ENCODE data around the gene POLN. TPM values are rescaled to one million over a fixed set of nuclear protein-coding genes. Genes with fewer than 3 reads are reported as not detected.

POLN gene
- total RNA-seq, 2 experiments from 2014 or later = 4.0 to 4.4 TPM

DNA sequence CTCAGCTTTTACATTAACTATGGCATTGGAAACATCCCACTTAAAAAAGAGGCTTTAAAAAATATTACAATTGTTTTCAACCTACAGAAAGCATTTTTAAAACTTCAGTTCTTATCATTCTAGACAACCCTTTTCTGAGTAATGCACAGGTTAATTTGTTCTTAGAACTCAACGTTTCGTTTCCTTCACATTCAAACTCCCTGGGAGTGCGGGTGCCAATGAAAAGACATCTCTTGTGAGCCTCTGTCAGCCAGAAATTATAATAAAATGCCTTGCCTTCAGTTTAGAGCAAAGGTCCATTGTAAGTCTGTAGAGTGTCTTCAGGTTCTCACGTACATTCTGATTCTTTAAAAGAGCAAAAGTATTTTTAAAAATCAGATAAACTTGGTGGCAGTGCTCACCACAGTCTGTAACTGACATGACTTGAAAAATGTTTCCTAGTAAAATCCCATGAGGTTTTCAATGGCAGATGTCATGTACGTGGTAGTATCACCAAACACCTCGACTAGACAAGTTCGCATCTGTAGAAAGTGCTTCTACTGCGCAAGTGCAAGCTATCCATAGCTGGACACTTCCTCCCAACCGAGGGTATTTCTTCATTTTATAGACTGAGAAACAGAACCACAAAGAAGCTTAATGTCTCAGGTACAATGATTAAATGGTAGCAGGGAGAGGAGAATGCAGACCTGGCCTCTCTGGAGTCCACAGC is 65.8 kb downstream of the POLN start:
- CTCF ChIA-PET (ENCODE audit: unreplicated experiment) = no interaction called here
- intact Hi-C loops (cut with micrococcal nuclease; ENCODE audit: unreplicated experiment) = no loop called here

DNA sequence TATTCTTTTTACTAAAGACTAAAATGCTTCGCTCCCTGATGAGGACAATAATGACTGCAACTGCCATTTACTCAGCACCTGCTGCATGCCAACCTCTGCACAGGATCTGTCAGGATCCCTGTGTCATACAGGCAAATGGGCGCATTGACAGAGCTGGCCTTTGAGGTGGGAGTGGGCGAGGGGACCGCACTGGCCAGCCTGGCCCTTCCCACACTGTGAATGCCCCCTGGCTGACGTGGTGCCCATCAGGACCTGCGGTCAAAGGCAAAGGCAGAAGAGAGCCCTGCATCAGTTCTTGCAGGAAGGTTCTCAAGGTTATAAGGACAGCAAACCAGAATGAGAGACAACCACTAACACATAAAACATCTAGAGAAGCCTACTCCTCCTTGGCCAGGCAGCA is 67.9 kb downstream of the POLN start:
- Histone ChIP-seq H3K9me3 (ENCODE audit: low read length) (no peaks in the 10 kb centered on the region), H2AFZ (ENCODE audit: low read length) (no peak overlapping the region), H3K36me3 (ENCODE audit: insufficient read depth, low read length) (no peaks in the 10 kb centered on the region), H3K79me2 (ENCODE audit: insufficient read depth, low read depth, low read length) (no peaks in the 10 kb centered on the region), H3K4me2 (ENCODE audit: low read length) (no peak overlapping the region), H3K4me1 (ENCODE audit: insufficient read depth, low read length, poor library complexity, severe bottlenecking) (no peaks in the 10 kb centered on the region), H4K20me1 (ENCODE audit: insufficient read depth, low read length) (no peaks in the 10 kb centered on the region), H3K27ac (ENCODE audit: low read depth, low read length, poor library complexity, severe bottlenecking) (no peak overlapping the region), H3K4me3 (ENCODE audit: low read depth, low read length, poor library complexity, severe bottlenecking) (no peak overlapping the region), H3K9me2 (ENCODE audit: insufficient read depth, low read length) (no peaks in the 10 kb centered on the region)
- no TSS peak for BruUV-seq (replicated peaks)
- intact Hi-C loops (cut with micrococcal nuclease; ENCODE audit: unreplicated experiment) = no loop called here
- CTCF ChIA-PET (ENCODE audit: unreplicated experiment) = no interaction called here
- TF ChIP-seq, protein P1, sequence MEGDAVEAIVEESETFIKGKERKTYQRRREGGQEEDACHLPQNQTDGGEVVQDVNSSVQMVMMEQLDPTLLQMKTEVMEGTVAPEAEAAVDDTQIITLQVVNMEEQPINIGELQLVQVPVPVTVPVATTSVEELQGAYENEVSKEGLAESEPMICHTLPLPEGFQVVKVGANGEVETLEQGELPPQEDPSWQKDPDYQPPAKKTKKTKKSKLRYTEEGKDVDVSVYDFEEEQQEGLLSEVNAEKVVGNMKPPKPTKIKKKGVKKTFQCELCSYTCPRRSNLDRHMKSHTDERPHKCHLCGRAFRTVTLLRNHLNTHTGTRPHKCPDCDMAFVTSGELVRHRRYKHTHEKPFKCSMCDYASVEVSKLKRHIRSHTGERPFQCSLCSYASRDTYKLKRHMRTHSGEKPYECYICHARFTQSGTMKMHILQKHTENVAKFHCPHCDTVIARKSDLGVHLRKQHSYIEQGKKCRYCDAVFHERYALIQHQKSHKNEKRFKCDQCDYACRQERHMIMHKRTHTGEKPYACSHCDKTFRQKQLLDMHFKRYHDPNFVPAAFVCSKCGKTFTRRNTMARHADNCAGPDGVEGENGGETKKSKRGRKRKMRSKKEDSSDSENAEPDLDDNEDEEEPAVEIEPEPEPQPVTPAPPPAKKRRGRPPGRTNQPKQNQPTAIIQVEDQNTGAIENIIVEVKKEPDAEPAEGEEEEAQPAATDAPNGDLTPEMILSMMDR (conservative IDR thresholded peaks at IDR 0.05; ENCODE audit: low read length) = no peak
- no peak for TF ChIP-seq EZH2phosphoT487 (IDR thresholded peaks at IDR 0.05; ENCODE audit: borderline replicate concordance, low read depth, low read length)
- POLR2A ChIA-PET = interaction anchor here (1.0 kb wide), 1 partner anchor 20 kb away, joined by 4 read pairs; no protein-coding TSS in a partner anchor
- no peak for DNase-seq (ENCODE audit: low spot score)

More for the DNA sequence above, 65.8 kb downstream of the POLN start:
- no peak overlapping the region for H3K27ac ChIP-seq (ENCODE audit: low read depth, low read length, poor library complexity, severe bottlenecking)
- H3K4me3 ChIP-seq (ENCODE audit: low read depth, low read length, poor library complexity, severe bottlenecking) = no peak overlapping the region
- H3K9me3 ChIP-seq (ENCODE audit: low read length) = no peaks in the 10 kb centered on the region
- H3K4me1 ChIP-seq (ENCODE audit: insufficient read depth, low read length, poor library complexity, severe bottlenecking) = no peaks in the 10 kb centered on the region
- H3K36me3 ChIP-seq (ENCODE audit: insufficient read depth, low read length) = no peaks in the 10 kb centered on the region
- no peaks in the 10 kb centered on the region for H4K20me1 ChIP-seq (ENCODE audit: insufficient read depth, low read length)
- H3K79me2 ChIP-seq (ENCODE audit: insufficient read depth, low read depth, low read length) = no peaks in the 10 kb centered on the region
- no peak overlapping the region for H2AFZ ChIP-seq (ENCODE audit: low read length)
- H3K9me2 ChIP-seq (ENCODE audit: insufficient read depth, low read length) = no peaks in the 10 kb centered on the region
- no peak overlapping the region for H3K4me2 ChIP-seq (ENCODE audit: low read length)
- TF ChIP-seq, protein P1 (conservative IDR thresholded peaks at IDR 0.05; ENCODE audit: low read length) = no peak
- TF ChIP-seq EZH2phosphoT487 (IDR thresholded peaks at IDR 0.05; ENCODE audit: borderline replicate concordance, low read depth, low read length) = no peak
- DNase-seq (ENCODE audit: low spot score) = no peak
- no TSS peak for BruUV-seq (replicated peaks)
- POLR2A ChIA-PET = interaction anchor here (0.5 kb wide), 1 partner anchor 61 kb away, joined by 6 read pairs; no protein-coding TSS in a partner anchor

DNA sequence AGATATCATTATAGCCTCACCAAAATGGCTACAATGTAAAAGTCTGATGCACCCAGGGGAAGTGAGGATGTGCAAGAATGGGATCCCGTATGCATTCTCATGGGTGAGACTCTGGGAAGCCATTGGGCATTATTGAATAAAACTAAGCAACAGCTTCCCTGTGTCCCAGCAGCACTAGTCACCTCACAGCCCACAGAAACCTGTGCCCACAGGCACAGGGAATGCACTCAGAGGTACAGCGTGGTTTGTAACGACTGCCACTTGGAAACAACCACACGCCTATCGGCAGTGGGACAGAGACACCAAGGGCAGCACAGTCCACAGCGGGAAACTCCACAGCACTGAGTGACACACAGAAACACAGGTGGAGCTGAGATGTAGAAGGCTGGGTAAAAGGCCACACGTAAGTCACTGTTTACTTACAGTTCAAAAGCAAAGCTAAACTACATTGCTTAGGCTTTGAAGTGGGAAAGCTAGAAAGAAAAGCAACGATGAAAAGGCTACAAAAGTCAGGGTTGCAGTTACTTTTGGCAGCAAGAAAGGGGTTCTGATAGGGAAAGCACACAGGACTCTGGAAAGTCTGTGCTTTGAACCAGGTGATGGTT is 69.2 kb downstream of the POLN start:
- no peaks in the 10 kb centered on the region for H3K9me2 ChIP-seq (ENCODE audit: insufficient read depth, low read length)
- no peak for DNase-seq (ENCODE audit: low spot score)
- H3K4me2 ChIP-seq (ENCODE audit: low read length) = no peak overlapping the region
- no TSS peak for BruUV-seq (replicated peaks)
- no peak for TF ChIP-seq EZH2phosphoT487 (IDR thresholded peaks at IDR 0.05; ENCODE audit: borderline replicate concordance, low read depth, low read length)
- TF ChIP-seq, protein P1 (conservative IDR thresholded peaks at IDR 0.05; ENCODE audit: low read length) = no peak
- no peaks in the 10 kb centered on the region for H4K20me1 ChIP-seq (ENCODE audit: insufficient read depth, low read length)
- CTCF ChIA-PET (ENCODE audit: unreplicated experiment) = interaction anchor here (0.6 kb wide), 1 partner anchor 142 kb away, joined by 3 read pairs; no protein-coding TSS in a partner anchor
- no peak overlapping the region for H3K27ac ChIP-seq (ENCODE audit: low read depth, low read length, poor library complexity, severe bottlenecking)
- H3K79me2 ChIP-seq (ENCODE audit: insufficient read depth, low read depth, low read length) = no peaks in the 10 kb centered on the region
- no peak overlapping the region for H2AFZ ChIP-seq (ENCODE audit: low read length)
- POLR2A ChIA-PET = interaction anchor here (0.6 kb wide), 1 partner anchor 23 kb away, joined by 3 read pairs; no protein-coding TSS in a partner anchor
- H3K36me3 ChIP-seq (ENCODE audit: insufficient read depth, low read length) = no peaks in the 10 kb centered on the region
- intact Hi-C loops (cut with micrococcal nuclease; ENCODE audit: unreplicated experiment) = no loop called here
- no peak overlapping the region for H3K4me3 ChIP-seq (ENCODE audit: low read depth, low read length, poor library complexity, severe bottlenecking)
- no peaks in the 10 kb centered on the region for H3K4me1 ChIP-seq (ENCODE audit: insufficient read depth, low read length, poor library complexity, severe bottlenecking)
- no peaks in the 10 kb centered on the region for H3K9me3 ChIP-seq (ENCODE audit: low read length)

Measured in OCI-LY7 (cell line).